Effector CD4-positive, alpha-beta T cell (primary cell): Measurements from ENCODE around the gene RIMBP2.

Experiments
- DNase-seq: peaks from one replicate; pipeline ENCODE4 v3.0.0-alpha.2; 2020

Gene RIMBP2

DNA sequence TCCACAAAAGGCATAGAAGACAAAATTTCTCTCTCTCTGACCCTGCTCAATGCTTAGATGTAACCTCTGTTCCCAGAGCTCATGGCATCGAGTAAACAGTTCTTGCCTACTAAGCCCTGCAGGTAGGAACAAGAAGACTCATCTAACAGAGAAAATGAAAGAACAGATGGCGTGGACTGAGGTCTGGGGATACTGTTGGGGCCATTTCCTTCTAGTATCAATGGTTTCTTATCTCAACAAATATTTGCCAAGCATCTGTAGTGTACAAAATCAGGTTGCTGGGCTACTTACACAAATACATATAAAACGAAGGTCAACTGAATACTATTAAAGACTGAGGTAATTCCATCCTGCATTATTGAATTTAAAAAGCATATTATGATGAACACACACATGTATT lies 93.3 kb downstream of the RIMBP2 start:
- no peak for DNase-seq

GRCh38 chr12:130621696-130622298 lies 94.3 kb downstream of the RIMBP2 start:
- no peak for DNase-seq

- DNase-seq: no peak
These were observed 95.3 kb downstream of the RIMBP2 start for GRCh38 chr12:130620756-130621155.

GRCh38 chr12:130620281-130620680 lies 95.8 kb downstream of the RIMBP2 start:
- DNase-seq: no peak

DNA sequence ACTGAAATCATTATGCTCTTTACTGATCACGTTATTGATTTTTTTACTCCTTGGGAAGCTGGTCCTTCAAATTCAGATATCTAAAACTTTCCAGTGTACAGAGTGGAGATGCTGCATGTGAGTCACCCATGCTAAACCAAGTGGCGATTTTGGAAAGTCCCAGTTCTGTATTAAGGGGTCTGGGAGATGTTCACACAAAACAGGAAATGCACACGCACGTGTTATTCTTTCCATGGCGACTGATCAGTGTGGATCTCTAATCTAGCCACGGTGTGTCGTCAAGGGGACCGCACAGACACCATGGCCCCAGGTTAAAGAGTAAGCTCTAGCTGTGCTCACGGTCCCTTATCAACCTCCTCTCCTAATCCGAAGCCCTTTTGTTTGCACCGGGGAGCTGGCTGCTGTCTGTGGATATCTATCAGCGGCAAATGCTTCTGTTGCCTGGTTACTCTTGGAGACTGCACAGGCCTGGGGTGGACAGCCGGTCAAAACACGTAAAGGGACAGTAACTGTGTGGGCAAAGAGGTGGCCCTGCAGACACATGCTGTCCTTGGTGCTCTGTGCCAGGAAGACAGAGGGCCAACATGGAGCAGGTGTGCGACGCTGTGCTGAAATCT lies 96.6 kb downstream of the RIMBP2 start:
- no peak for DNase-seq

DNA sequence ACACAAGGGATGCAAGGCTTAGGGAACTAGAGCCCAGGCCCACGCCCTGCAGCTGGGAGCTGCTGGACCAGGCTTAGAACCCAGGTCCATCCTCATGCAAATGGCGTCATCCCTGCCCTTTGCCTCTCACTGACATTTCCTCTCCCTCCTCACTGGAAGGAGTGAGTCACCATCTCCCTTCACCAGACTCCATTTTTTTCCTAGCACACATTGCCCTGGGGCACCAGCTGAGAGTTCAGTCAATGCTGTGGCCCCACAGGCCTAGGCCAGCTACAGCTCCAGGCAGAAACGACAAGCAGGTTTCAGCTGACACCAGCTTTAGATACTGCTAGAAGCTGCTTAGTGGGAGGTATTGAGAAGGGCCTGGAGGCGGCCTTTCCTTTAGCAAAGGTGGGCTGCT lies 98.9 kb downstream of the RIMBP2 start:
- DNase-seq: no peak

DNA sequence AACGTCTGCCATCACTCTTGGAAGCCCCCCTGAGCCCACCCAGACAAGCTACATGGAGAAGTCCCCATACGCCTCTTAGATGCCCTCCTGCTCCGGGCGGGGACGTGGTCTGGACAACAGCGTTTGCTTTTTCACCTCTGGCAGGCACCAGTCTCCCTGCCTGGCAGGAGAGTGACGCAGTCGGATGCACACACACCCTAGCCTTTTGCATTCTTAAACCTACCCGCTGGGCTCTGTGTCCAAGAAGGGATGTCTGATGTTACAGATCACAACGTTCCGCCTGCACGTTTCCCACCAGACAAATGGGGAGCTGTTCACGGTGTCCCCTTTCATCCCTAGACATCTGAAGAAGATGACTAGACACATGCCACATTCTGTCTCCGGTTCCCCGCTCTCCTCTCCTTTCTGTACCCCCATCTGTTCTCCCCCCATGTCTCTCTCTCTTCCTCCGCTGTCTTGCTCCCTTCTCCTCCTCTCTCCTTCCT lies 100.2 kb downstream of the RIMBP2 start:
- no peak for DNase-seq

DNA sequence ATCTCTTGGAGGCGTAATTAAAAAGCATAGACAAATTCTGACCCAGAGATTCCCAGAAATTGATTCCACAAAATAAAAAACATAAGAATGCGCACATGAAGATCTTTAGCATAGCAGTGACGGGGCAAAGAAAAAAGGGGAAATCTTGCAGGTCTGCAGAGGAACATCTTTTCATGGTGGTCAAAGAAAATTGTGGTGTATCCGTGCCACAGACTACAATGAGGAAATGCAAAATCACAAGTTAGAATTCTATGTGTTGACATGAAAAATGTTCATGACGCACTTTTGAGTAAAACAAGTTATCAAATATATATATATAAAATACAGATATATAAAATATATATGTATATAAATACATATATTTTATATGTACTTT lies 101.6 kb downstream of the RIMBP2 start:
- DNase-seq: no peak

DNA sequence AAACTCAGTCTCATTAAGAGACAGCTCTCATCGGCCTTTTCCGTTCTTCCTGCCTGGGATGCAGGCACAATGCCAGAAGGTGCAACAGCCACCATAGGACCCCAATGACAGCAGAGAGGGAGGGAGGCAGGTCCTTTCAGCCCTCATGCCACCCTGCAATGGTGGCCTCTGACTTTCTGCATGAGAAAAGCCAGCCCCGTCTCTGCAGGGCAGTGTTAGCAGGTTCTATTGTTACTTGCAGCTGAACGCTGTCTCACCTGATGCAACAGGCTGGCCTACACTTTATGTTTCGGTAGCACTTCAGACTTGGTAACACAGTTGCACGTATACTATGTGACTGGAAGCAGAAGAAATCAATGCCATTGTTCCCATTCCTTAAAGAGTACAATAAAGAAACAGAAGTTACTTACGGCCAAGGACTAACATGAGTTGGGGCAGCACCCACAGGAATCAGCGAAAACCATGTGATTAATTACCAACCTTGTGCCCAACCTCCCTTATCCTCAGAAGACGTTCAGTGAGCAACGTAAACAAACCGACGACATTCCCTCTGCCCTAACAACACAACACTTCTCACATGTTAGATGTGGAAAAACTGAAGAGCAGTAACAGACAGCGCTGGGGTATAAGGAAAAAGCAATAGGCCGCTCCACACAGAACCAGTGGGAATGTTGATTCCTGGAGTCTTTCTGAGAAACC lies 102.1 kb downstream of the RIMBP2 start:
- no peak for DNase-seq

DNA sequence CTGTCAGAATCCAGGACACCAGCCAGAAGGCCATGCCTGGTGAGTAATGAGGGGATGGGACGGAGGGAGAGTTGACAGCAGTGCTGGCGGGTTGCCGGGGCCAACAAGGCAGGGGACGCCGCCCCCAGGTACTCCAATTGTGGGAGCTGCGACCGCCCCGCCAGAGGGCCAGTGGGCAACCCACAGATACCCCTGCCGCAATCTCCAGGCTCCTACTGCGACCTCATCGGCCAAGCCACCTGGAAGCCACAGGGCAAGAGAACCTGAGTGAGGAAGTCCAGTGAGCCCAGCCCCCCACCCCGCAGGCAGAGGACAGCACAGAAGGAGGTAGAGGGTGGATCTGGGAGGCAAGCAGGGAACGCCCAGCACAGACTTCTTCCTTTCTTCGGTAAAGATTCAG lies 103.0 kb downstream of the RIMBP2 start:
- DNase-seq: no peak

DNA sequence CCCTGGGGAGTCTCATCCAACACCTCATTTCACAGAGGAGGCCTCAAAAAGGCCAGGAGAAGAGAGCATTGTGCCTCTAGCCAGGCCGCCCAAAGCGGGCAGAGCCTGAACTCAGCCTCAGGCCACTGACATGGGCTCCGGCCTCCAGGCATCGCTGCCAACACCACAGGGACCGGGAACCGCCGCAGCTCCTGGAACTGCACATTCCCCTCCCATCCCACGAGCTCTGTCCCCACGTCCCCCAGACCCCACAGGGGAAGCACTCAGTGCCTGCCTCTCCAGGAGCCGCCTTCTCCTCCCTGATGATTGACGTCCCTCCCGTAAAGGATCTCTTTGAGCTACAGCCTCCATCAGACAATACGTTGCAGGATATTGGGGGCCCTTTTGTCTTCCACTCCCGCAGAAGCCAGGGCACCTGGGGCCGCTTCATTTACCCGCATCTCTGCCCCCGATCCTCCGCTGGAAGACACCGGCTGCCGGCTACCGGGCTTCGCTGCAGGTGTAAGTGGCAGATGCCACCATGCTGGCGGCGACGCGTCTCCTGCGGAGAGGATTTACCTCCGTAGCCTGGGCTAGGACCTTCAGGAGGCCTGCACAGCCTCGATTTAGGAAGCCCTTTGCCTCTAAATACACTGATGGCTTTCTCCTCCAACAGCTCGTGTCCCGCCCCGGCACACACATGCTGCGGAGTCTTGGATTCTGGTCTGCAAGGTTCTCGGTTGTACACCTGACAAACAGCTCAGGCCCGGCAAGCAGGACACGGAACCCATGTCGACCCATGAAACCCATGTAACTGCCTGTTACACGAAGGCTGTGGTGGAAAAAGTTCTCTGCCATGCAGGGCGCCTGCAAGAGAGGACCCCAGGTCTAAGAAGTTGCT lies 104.8 kb downstream of the RIMBP2 start:
- DNase-seq: no peak

DNA sequence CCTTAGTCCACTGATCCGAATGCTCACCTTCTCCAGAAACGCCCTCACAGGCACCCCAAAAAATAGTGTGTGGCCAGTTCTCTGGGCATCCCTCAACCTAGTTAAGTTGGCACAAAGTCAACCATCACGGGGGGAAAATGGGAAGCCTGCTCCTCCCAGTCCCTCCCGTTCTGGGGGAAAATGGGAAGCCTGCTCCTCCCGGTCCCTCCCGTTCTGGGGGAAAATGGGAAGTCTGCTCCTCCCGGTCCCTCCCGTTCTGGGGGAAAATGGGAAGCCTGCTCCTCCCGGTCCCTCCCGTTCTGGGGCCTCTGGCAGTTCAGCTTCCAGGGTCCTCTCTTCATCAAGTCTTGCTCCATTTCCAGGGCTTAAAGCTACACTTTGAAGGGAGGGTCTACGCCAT lies 106.1 kb downstream of the RIMBP2 start:
- DNase-seq: no peak

- no peak for DNase-seq
These were observed 107.3 kb downstream of the RIMBP2 start for GRCh38 chr12:130608831-130609230.

GRCh38 chr12:130608132-130608531 lies 108.0 kb downstream of the RIMBP2 start:
- DNase-seq: no peak

DNA sequence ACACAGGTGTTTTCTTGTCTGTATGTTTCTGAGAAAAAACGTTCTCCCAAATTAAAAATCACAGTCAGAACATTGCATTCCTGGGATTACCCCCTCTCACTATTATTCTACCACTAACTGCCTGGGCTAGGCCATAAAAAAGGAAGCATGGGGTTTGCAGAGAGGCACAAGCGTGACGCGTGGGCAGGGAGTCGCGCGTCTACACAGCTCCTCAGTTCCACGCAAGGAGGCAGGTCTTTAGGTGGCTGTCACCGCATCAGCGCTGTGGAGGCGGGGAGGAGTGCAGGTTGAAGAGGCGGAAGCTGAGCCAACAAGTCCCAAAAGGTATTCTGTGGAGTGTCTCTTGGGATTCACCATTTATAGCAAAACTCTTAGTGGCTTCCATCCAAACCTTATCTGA lies 109.9 kb downstream of the RIMBP2 start:
- no peak for DNase-seq

- no peak for DNase-seq
These were observed 112.6 kb downstream of the RIMBP2 start for GRCh38 chr12:130603396-130603965.

DNA sequence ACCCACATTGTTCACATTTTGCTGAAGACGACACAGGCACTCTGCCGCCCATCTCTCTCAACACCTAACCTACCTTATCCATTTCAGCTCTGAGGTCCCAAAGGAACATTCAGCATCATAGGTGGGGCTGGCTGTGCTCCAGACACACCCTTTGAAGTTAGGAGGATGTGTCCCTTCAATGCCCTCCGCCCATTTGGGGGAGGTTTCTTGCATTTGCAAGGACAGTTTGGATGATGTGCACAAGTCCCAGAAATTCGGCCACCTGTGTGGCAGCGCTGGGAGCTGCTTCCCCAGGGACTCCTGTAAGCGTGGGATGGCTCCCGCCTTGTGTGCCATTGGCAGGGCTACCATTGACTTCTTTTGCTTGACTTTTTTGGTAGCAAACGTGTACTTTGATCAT lies 113.8 kb downstream of the RIMBP2 start:
- DNase-seq: no peak

DNA sequence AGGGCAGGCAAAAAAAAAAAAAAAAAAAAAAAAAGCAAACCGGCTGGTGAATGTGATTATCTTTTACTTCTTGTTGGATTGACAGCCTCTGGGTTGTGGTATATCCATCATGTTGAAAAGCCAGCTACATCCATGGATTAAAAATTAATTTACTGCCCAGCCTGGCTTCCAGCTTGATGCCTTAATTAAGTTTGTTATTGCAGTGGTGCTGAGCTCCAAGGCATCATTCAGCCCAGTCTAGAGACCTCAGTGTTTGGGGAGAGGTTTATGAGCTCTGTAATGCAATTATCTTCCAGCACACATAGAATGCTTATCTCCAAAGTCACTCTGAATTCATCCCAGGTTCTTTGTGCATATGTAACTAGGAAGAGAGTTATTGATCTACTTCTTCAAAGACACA lies 114.8 kb downstream of the RIMBP2 start:
- no peak for DNase-seq

- DNase-seq: no peak
These were observed 119.9 kb downstream of the RIMBP2 start for GRCh38 chr12:130596241-130596640.

GRCh38 chr12:130595566-130595965 lies 120.5 kb downstream of the RIMBP2 start:
- no peak for DNase-seq

DNA sequence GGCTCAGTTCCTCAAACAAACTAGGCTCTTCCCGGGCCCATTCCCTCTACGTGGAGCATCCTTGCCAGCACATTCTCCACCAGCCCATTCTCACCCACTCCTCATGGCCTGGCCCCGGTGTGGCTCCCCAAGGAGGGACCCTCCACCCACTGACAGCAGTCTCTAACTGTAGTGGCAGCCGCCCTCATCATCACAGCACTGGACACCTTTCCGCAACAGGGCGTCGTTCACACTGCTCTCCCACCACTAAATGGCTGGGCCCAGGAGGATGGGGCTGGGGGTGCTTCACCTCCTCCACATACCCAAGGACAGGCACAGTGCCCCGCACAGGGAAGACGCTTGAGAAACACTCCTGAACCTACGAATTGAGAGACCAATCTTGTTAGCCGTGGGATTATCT lies 123.0 kb downstream of the RIMBP2 start:
- no peak for DNase-seq

DNA sequence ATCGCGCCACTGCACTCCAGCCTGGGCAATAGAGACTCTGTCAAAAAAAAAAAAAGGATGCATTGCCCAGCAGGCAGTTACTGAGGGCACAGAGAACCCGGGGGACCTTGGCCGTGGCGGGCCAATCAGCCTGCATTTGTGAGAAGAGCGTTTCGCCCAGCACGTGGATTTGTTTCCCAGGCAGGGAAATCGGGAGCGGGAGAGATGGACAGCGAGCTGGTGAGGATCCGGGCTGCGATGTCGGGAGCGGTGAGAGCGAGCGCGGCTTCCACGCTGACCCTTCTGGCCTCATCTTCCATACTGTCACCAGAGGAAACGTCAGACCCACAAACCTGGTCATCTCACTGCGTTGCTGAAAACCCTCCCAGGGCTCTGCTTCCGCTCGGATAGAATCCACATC lies 123.5 kb downstream of the RIMBP2 start:
- no peak for DNase-seq

- no peak for DNase-seq
These were observed 124.4 kb downstream of the RIMBP2 start for GRCh38 chr12:130591736-130592135.
